ENCODE measurements around the gene USPL1. TPM values are rescaled to one million over a fixed set of nuclear protein-coding genes. Genes with fewer than 3 reads are reported as not detected.

USPL1 gene
- total RNA-seq, 1 experiment from 2014 or later: 11.8 TPM

GRCh38 chr13:30660796-30661195, 43.1 kb downstream of the USPL1 start:
- Mint-ChIP-seq H3K36me3 (ENCODE audit: insufficient read depth, unreplicated experiment) (peaks cover 33% of the 10 kb centered on the region), H3K4me3 (ENCODE audit: unreplicated experiment) (no peak overlapping the region), H3K9me3 (ENCODE audit: unreplicated experiment) (no peaks in the 10 kb centered on the region), H3K4me1 (ENCODE audit: insufficient read depth, unreplicated experiment) (no peaks in the 10 kb centered on the region), H3K27ac (ENCODE audit: low read depth, unreplicated experiment) (no peak overlapping the region), H3K27me3 (ENCODE audit: insufficient read depth, unreplicated experiment) (no peaks in the 10 kb centered on the region)
- DNase-seq (ENCODE audit: unreplicated experiment): no peak
- BruUV-seq (replicated peaks): TSS peak; percentile 4
- ChIA-PET POLR2A (no interaction called here), CTCF (no interaction called here)
- no peak for TF ChIP-seq CTCF (IDR thresholded peaks at IDR 0.05; ENCODE audit: unreplicated experiment)
- intact Hi-C loops (cut with micrococcal nuclease): no loop called here

- CTCF ChIA-PET: no interaction called here
- H3K4me1 Mint-ChIP-seq (ENCODE audit: insufficient read depth, unreplicated experiment): no peaks in the 10 kb centered on the region
- no peak for TF ChIP-seq CTCF (IDR thresholded peaks at IDR 0.05; ENCODE audit: unreplicated experiment)
- POLR2A ChIA-PET: interaction anchor here (0.7 kb wide), 1 partner anchor 441 kb away, joined by 3 read pairs; no protein-coding TSS in a partner anchor
- no peak overlapping the region for H3K27ac Mint-ChIP-seq (ENCODE audit: low read depth, unreplicated experiment)
- no peak for DNase-seq (ENCODE audit: unreplicated experiment)
- BruUV-seq (replicated peaks): no TSS peak
- no peaks in the 10 kb centered on the region for H3K9me3 Mint-ChIP-seq (ENCODE audit: unreplicated experiment)
- H3K4me3 Mint-ChIP-seq (ENCODE audit: unreplicated experiment): no peak overlapping the region
- peaks cover 2% of the 10 kb centered on the region for H3K36me3 Mint-ChIP-seq (ENCODE audit: insufficient read depth, unreplicated experiment)
- no peaks in the 10 kb centered on the region for H3K27me3 Mint-ChIP-seq (ENCODE audit: insufficient read depth, unreplicated experiment)
- intact Hi-C loops (cut with micrococcal nuclease): no loop called here
These were observed 47.1 kb downstream of the USPL1 start for GRCh38 chr13:30664689-30665275.

- Mint-ChIP-seq H3K27ac (ENCODE audit: low read depth, unreplicated experiment) (no peak overlapping the region), H3K4me3 (ENCODE audit: unreplicated experiment) (no peak overlapping the region), H3K9me3 (ENCODE audit: unreplicated experiment) (no peaks in the 10 kb centered on the region), H3K4me1 (ENCODE audit: insufficient read depth, unreplicated experiment) (no peaks in the 10 kb centered on the region), H3K27me3 (ENCODE audit: insufficient read depth, unreplicated experiment) (no peaks in the 10 kb centered on the region), H3K36me3 (ENCODE audit: insufficient read depth, unreplicated experiment) (no peaks in the 10 kb centered on the region)
- no peak for DNase-seq (ENCODE audit: unreplicated experiment)
- ChIA-PET CTCF (no interaction called here), POLR2A (interaction anchor here (0.7 kb wide), 1 partner anchor 440 kb away, joined by 3 read pairs; no protein-coding TSS in a partner anchor)
- intact Hi-C loops (cut with micrococcal nuclease): no loop called here
- BruUV-seq (replicated peaks): no TSS peak
- no peak for TF ChIP-seq CTCF (IDR thresholded peaks at IDR 0.05; ENCODE audit: unreplicated experiment)
These were observed 47.9 kb downstream of the USPL1 start for GRCh38 chr13:30665638-30666037.

- intact Hi-C loops (cut with micrococcal nuclease): no loop called here
- Mint-ChIP-seq H3K4me1 (ENCODE audit: insufficient read depth, unreplicated experiment) (no peaks in the 10 kb centered on the region), H3K4me3 (ENCODE audit: unreplicated experiment) (no peak overlapping the region), H3K27me3 (ENCODE audit: insufficient read depth, unreplicated experiment) (no peaks in the 10 kb centered on the region), H3K9me3 (ENCODE audit: unreplicated experiment) (no peaks in the 10 kb centered on the region), H3K36me3 (ENCODE audit: insufficient read depth, unreplicated experiment) (no peaks in the 10 kb centered on the region), H3K27ac (ENCODE audit: low read depth, unreplicated experiment) (no peak overlapping the region)
- TF ChIP-seq CTCF (IDR thresholded peaks at IDR 0.05; ENCODE audit: unreplicated experiment): no peak
- BruUV-seq (replicated peaks): no TSS peak
- ChIA-PET CTCF (no interaction called here), POLR2A (no interaction called here)
- no peak for DNase-seq (ENCODE audit: unreplicated experiment)
These were observed 48.4 kb downstream of the USPL1 start for GRCh38 chr13:30666113-30666512.

Data from MCF 10A (cell line).